HFF-Myc (cell line): ENCODE data around the gene EFEMP2.
A peak's percentile ranks its signal among the peaks of the same experiment; 100 is the strongest.

Experiments used
- DNase-seq: peaks from one replicate; pipeline ENCODE4 v3.0.0-alpha.2; 2011; ENCODE audit warnings: low read depth; ENCODE audit errors: extremely low read depth
- H3K4me3 ChIP-seq: replicated peaks from 2 replicates; pipeline ENCODE4 v1.5.1; 2011; ENCODE audit warnings: low read depth, mild to moderate bottlenecking, control low read depth, low read length
- TF ChIP-seq, protein P1 (sequence below): IDR thresholded peaks from 2 replicates; pipeline ENCODE4 v1.5.1; 2012; ENCODE audit warnings: mild to moderate bottlenecking, low read depth, low read length, control low read depth; ENCODE audit errors: missing control alignments

The EFEMP2 gene

DNA sequence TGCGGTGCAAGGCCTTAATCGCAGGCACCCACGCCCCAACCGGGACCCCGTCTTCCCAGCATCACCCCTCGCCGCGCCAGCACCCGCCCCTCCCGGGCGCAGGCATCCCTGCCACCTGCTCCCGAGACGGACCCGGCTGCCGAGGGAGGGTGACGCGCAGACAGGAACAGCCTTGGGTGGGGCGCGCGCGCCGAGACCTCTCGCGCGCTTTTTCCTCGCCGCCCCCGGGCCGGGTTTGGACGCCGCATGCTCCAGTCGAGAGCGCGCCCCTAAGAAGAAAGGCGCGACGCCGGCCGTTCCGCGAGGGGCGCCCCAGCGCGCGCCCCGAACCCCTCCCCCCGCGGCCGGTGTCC is 15.1 kb downstream of the EFEMP2 start:
- TF ChIP-seq, protein P1, sequence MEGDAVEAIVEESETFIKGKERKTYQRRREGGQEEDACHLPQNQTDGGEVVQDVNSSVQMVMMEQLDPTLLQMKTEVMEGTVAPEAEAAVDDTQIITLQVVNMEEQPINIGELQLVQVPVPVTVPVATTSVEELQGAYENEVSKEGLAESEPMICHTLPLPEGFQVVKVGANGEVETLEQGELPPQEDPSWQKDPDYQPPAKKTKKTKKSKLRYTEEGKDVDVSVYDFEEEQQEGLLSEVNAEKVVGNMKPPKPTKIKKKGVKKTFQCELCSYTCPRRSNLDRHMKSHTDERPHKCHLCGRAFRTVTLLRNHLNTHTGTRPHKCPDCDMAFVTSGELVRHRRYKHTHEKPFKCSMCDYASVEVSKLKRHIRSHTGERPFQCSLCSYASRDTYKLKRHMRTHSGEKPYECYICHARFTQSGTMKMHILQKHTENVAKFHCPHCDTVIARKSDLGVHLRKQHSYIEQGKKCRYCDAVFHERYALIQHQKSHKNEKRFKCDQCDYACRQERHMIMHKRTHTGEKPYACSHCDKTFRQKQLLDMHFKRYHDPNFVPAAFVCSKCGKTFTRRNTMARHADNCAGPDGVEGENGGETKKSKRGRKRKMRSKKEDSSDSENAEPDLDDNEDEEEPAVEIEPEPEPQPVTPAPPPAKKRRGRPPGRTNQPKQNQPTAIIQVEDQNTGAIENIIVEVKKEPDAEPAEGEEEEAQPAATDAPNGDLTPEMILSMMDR, result no peak
- DNase-seq, result no peak
- H3K4me3 ChIP-seq, result peak overlapping the region; percentile 80

DNA sequence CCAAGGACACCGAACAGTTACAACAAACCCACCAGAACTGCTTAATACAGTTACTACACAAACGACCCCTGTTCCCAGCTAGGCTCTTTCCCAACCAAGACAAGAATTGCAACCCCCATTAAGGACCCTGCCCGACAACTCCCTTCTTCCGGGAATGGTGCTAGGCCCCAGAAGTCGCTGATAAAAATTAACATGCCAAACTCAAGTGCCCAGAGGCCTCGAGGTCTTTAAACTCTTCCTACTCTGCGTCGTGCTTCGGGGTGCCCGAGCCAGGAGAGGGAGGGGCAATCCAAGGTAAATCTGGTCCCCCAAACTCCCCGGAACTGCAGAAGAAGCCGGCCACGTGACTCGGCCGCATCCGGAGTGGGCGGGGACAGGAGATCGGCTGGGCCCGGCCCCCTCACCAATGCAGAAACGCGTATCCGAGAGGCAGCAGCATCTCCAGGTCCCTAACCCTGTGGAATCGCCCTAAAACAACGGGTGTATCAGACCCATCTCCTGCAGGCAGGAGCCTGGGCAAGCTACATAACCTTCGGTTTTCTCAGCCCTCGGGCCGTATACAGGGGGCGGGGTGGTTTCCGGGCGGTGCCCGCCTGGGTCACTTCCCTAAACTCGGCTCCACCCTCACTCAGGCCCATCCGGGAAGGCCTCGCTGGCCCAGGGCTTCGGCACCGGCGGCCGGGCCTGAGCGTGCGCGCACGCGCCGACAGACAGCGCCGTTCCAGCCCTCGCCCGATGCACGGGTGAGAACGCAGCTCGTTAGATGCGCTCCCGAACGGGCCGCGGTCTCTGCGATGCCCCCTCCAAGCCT is 15.7 kb downstream of the EFEMP2 start:
- TF ChIP-seq, protein P1, result no peak
- DNase-seq, result no peak
- H3K4me3 ChIP-seq, result peak overlapping the region; percentile 80

DNA sequence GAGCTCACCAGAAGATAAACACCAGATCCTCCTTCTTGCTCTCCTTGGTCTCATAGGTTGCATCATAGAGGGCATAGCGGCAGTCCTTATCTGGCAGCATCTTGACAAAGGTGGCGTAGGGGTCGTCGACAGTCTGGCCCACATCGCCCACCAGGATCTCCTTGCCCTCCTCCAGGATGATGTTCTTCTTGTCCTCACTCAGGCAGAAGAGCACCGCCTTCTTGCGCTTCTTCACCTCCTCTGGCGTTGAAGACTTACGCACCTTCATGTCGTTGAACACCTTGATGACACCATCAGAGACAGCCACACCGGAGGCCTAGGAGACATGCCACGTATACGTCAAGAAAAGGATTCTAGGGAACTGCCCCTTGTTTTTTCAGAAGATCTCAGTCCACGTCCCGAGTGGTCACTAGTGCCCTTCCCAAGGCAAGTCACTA is 16.7 kb downstream of the EFEMP2 start:
- TF ChIP-seq, protein P1, result no peak
- H3K4me3 ChIP-seq, result peak overlapping the region; percentile 80
- no peak for DNase-seq

DNA sequence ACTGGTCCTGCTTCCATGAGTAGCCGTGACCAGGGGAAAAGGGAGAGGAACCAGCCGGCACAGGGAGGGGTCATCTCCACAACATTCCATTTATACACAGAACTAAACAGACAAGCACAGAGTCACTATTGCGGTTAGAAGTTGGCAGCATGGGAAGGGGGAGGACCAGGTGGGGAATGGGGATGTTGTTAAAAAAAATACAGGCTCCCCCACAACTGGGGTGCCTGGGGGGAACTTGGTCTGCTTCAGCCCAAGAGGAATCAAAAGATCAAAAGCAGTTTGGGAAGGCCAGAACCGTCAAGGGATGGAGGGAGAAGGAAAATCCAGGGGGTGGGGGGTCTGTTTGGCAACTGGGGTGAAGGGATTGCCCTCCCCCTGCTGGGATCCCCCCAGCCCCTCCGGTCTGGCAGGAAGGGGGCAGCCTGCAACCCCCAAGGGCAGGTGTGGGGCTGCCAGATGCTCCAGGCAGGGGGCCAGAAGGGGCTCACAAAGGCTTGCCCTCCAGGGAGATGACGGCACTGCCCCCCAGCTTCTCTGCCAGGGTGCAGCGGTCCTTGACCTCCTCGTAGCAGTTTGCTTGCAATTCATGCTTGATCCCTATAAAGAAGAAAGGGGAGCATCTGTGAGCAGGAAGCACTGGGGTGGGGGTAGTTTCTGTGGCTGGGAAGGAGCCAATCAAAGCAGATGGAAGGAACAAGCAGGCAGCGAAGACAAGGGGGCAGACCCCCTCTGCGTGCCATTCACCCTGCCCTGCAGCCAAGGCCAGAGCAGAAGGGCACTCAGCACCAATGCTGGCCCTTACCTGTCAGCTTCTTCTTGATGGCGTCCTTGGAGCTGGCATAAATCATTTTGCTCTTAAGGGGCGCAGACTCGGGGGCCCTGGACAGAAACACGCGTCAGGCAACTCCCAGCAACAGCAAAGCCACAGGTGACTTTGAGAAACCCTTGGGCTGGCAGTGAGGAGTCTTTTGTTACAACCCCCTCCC is 17.5 kb downstream of the EFEMP2 start:
- no peak for DNase-seq
- peak overlapping the region; percentile 80 for H3K4me3 ChIP-seq
- TF ChIP-seq, protein P1, result no peak

DNA sequence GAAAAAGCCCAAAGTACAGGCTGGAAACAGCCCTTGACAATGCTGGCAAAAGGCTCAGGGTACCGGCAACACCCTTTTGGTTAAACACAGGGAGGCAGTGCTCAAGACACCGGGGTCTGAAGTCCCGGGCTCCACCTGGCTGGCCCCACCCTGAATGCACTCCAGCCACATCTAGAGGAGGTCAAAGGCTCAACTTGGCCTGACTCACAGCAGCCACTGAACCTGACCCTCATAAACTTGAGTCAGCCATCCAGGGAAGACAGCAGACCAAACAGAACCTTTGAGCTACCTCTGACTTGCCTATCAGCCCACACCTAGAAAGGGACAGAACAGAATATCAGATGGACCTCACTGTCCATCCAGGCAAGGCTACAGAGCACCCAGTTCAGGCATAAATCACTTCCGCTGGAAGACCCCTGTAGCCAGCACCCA is 18.4 kb downstream of the EFEMP2 start:
- H3K4me3 ChIP-seq, result no peak overlapping the region
- TF ChIP-seq, protein P1, result no peak
- no peak for DNase-seq

DNA sequence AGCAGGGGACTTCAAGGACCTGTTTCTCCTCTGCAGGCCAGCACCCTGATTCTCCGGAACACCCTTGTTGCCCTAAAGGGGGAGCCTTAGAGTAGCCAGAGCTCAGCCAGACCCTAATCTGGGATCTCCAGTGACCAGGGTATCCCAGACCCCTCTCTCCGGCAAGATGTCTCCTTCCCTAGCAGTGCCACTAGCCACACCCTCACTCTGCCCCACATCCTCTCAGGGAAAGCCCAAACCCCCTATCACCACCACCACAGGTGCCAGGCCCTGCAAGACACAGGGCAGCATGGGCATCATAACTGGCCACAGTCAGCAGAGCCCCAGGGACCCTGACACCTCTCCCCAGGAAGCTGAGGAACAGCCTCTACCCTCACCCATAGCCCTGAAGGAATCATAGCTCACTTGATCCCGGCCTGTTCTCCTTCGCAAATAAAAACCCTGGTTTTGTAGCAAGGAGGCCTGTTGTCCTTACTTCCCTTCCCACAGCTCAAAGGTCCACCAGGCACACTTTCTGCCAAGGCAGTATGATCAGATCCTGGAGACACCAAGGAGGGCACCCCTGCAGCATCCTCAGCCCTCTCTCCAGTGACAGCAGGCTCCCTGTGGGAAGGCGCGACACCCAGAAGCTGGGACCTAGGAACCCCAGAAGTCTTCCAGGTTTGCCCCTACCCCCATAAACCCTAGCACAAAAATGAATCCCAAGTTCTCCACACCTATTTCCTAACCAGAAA is 19.2 kb downstream of the EFEMP2 start:
- H3K4me3 ChIP-seq, result no peak overlapping the region
- TF ChIP-seq, protein P1, result no peak
- no peak for DNase-seq
